G401 (cell line): Measurements from ENCODE around the gene ZNF334. TPM values are rescaled to one million over a fixed set of nuclear protein-coding genes. Genes with fewer than 3 reads are reported as not detected.

Source experiments
- DNase-seq: peaks from one replicate; pipeline ENCODE4 v3.0.0-alpha.2; 2015; ENCODE audit warnings: low spot score
- in situ Hi-C: cut with HindIII; loops from 2 replicates; pipeline ENCODE4 v1.10.0; 2016; ENCODE audit warnings: low sequenced_read_pairs, mixed read lengths
- total RNA-seq: library from RNA; depleted of rRNA; stranded (reverse); fragments of >200 nt; shearing (Covaris generic); gene quantifications from 2 replicates; pipeline ENCODE4 v1.2.3, GENCODE V29; 2014

ZNF334 gene
- total RNA-seq, 1 experiment from 2014 or later = not detected

GRCh38 chr20:46501961-46502360, 11.4 kb downstream of the ZNF334 start:
- no peak for DNase-seq
- in situ Hi-C loops = no loop called here

- no peak for DNase-seq
- in situ Hi-C loops = no loop called here
Observed at GRCh38 chr20:46501337-46501942, 11.9 kb downstream of the ZNF334 start.

GRCh38 chr20:46494077-46494476, 19.3 kb downstream of the ZNF334 start:
- in situ Hi-C loops = no loop called here
- DNase-seq = no peak

- no peak for DNase-seq
- in situ Hi-C loops = no loop called here
Observed at GRCh38 chr20:46491354-46491753, 22.0 kb downstream of the ZNF334 start.

GRCh38 chr20:46488451-46488850, 24.9 kb downstream of the ZNF334 start:
- DNase-seq = no peak
- in situ Hi-C loops = no loop called here

- in situ Hi-C loops = no loop called here
- DNase-seq = no peak
Observed at GRCh38 chr20:46487628-46488027, 25.7 kb downstream of the ZNF334 start.

GRCh38 chr20:46485431-46485830, 27.9 kb downstream of the ZNF334 start:
- in situ Hi-C loops = no loop called here
- no peak for DNase-seq

- DNase-seq = no peak
- in situ Hi-C loops = no loop called here
Observed at GRCh38 chr20:46484954-46485353, 28.4 kb downstream of the ZNF334 start.

GRCh38 chr20:46483879-46484278, 29.5 kb downstream of the ZNF334 start:
- DNase-seq = no peak
- in situ Hi-C loops = no loop called here

GRCh38 chr20:46482864-46483263, 30.5 kb downstream of the ZNF334 start:
- in situ Hi-C loops = no loop called here
- no peak for DNase-seq

GRCh38 chr20:46477640-46478039, 35.7 kb downstream of the ZNF334 start:
- in situ Hi-C loops = no loop called here
- DNase-seq = no peak

GRCh38 chr20:46477225-46477624, 36.1 kb downstream of the ZNF334 start:
- in situ Hi-C loops = no loop called here
- DNase-seq = no peak

- in situ Hi-C loops = no loop called here
- no peak for DNase-seq
Observed at GRCh38 chr20:46468508-46468907, 44.9 kb downstream of the ZNF334 start.

- in situ Hi-C loops = no loop called here
Observed at GRCh38 chr20:46464451-46464850, 48.9 kb downstream of the ZNF334 start.

GRCh38 chr20:46463852-46464251, 49.5 kb downstream of the ZNF334 start:
- no peak for DNase-seq
- in situ Hi-C loops = no loop called here

More at GRCh38 chr20:46464451-46464850, 48.9 kb downstream of the ZNF334 start:
- no peak for DNase-seq

- in situ Hi-C loops = no loop called here
- no peak for DNase-seq
Observed at GRCh38 chr20:46461808-46462207, 51.6 kb downstream of the ZNF334 start.

GRCh38 chr20:46458866-46459750, 54.3 kb downstream of the ZNF334 start:
- in situ Hi-C loops = no loop called here
- peak; percentile 73 for DNase-seq

- in situ Hi-C loops = no loop called here
- no peak for DNase-seq
Observed at GRCh38 chr20:46456255-46457028, 56.9 kb downstream of the ZNF334 start.

- in situ Hi-C loops = no loop called here
- DNase-seq = no peak
Observed at GRCh38 chr20:46455729-46456128, 57.6 kb downstream of the ZNF334 start.
